Endometrial microvascular endothelial cells (primary cell): Measurements from ENCODE around the gene SPATA33. TPM values are rescaled to one million over a fixed set of nuclear protein-coding genes. Genes with fewer than 3 reads are reported as not detected.
"Not testable (repeated sequence)": the region's sequence is repeated elsewhere in the genome, so short reads cannot be mapped to it uniquely, and the experiment has no call there.

Experiments
- in situ Hi-C: cut with HindIII; loops from 2 replicates; pipeline ENCODE4 v1.10.0; 2017; ENCODE audit warnings: low sequenced_read_pairs, low pct_unique_long_range_greater_than_20kb; ENCODE audit errors: inconsistent ontology term
- total RNA-seq: library from RNA; depleted of rRNA; stranded (reverse); fragments of >200 nt; gene quantifications from one replicate; pipeline ENCODE4 v1.2.3, GENCODE V29; 2015; ENCODE audit errors: inconsistent ontology term

The SPATA33 gene
- total RNA-seq, 1 donor from 2014 or later, result 7.9 TPM

GRCh38 chr16:89656435-89657121 lies 1.1 kb upstream of the SPATA33 start:
- in situ Hi-C loops, result no loop called here

- in situ Hi-C loops, result no loop called here
Observed at GRCh38 chr16:89658221-89658879, 714 bp downstream of the SPATA33 start.

- in situ Hi-C loops, result no loop called here
Observed at GRCh38 chr16:89660146-89660545, 2.5 kb downstream of the SPATA33 start.

GRCh38 chr16:89661215-89661614 lies 3.6 kb downstream of the SPATA33 start:
- in situ Hi-C loops, result no loop called here

- in situ Hi-C loops, result not testable (repeated sequence)
Observed at GRCh38 chr16:89664238-89664637, 6.6 kb downstream of the SPATA33 start.

GRCh38 chr16:89667000-89667399 lies 9.4 kb downstream of the SPATA33 start:
- in situ Hi-C loops, result not testable (repeated sequence)

GRCh38 chr16:89667633-89668032 lies 10.0 kb downstream of the SPATA33 start:
- in situ Hi-C loops, result no loop called here

GRCh38 chr16:89668790-89669158 lies 11.1 kb downstream of the SPATA33 start:
- in situ Hi-C loops, result no loop called here

- in situ Hi-C loops, result no loop called here
Observed at GRCh38 chr16:89669755-89670154, 12.1 kb downstream of the SPATA33 start.

- in situ Hi-C loops, result no loop called here
Observed at GRCh38 chr16:89670496-89671431, 13.1 kb downstream of the SPATA33 start.

- in situ Hi-C loops, result not testable (repeated sequence)
Observed at GRCh38 chr16:89671565-89671964, 13.9 kb downstream of the SPATA33 start.

GRCh38 chr16:89672177-89672941 lies 14.7 kb downstream of the SPATA33 start:
- in situ Hi-C loops, result no loop called here

GRCh38 chr16:89678258-89678657 lies 20.6 kb downstream of the SPATA33 start:
- in situ Hi-C loops, result no loop called here

GRCh38 chr16:89685916-89686315 lies 28.3 kb downstream of the SPATA33 start:
- in situ Hi-C loops, result no loop called here

GRCh38 chr16:89686520-89687091 lies 29.0 kb downstream of the SPATA33 start, which contains the start of gene CDK10:
CDK10 (plus strand) TSS chr16:89686689; CDS start chr16:89686711, 22 bp downstream.
- in situ Hi-C loops, result no loop called here

- in situ Hi-C loops, result no loop called here
Observed at GRCh38 chr16:89687092-89687940, 29.7 kb downstream of the SPATA33 start.

GRCh38 chr16:89688395-89688794 lies 30.8 kb downstream of the SPATA33 start:
- in situ Hi-C loops, result no loop called here

- in situ Hi-C loops, result no loop called here
Observed at GRCh38 chr16:89689142-89689541, 31.5 kb downstream of the SPATA33 start.
